WTC11 (cell line): ENCODE measurements around the gene SMC3.

Experiments used
- CBFB ChIP-seq: sonication (generic); formaldehyde crosslinking; IDR thresholded peaks from 2 replicates; pipeline ENCODE4 v1.8.1; 2022; ENCODE audit warnings: mild to moderate bottlenecking, low read depth, missing genetic modification reagents
- CREB1 ChIP-seq: sonication (generic); formaldehyde crosslinking; IDR thresholded peaks from 2 replicates; pipeline ENCODE4 v1.8.0; 2023; ENCODE audit warnings: mild to moderate bottlenecking, missing genetic modification reagents
- JUN ChIP-seq: sonication (generic); formaldehyde crosslinking; IDR thresholded peaks from 2 replicates; pipeline ENCODE4 v1.8.0; 2023; ENCODE audit warnings: mild to moderate bottlenecking, missing genetic modification reagents
- MAX ChIP-seq: sonication (generic); formaldehyde crosslinking; IDR thresholded peaks from 2 replicates; pipeline ENCODE4 v1.8.0; 2022; ENCODE audit warnings: mild to moderate bottlenecking, missing genetic modification reagents
- SP1 ChIP-seq: sonication (generic); formaldehyde crosslinking; conservative IDR thresholded peaks from 2 replicates; pipeline ENCODE4 v1.8.1; 2022; ENCODE audit warnings: missing genetic modification reagents
- TP53 ChIP-seq: sonication (generic); formaldehyde crosslinking; IDR thresholded peaks from 2 replicates; pipeline ENCODE4 v1.8.1; 2023; ENCODE audit warnings: mild to moderate bottlenecking, missing genetic modification reagents
- ZBTB21 ChIP-seq: sonication (generic); formaldehyde crosslinking; IDR thresholded peaks from 2 replicates; pipeline ENCODE4 v1.8.1; 2023; ENCODE audit warnings: mild to moderate bottlenecking, missing genetic modification reagents, borderline replicate concordance
- ZNF138 ChIP-seq: sonication (generic); formaldehyde crosslinking; conservative IDR thresholded peaks from 2 replicates; pipeline ENCODE4 v1.8.1; 2022; ENCODE audit warnings: mild to moderate bottlenecking, moderate library complexity, missing genetic modification reagents
- ZNF263 ChIP-seq: sonication (generic); formaldehyde crosslinking; IDR thresholded peaks from 2 replicates; pipeline ENCODE4 v1.8.1; 2022; ENCODE audit warnings: low read depth, mild to moderate bottlenecking, moderate library complexity, missing genetic modification reagents
- ZNF281 ChIP-seq: sonication (generic); formaldehyde crosslinking; IDR thresholded peaks from 2 replicates; pipeline ENCODE4 v1.8.0; 2023; ENCODE audit warnings: mild to moderate bottlenecking, missing genetic modification reagents
- ZNF423 ChIP-seq: fragments of 250-450 bp; sonication (Bioruptor Pico); IDR thresholded peaks from 2 replicates; pipeline ENCODE4 v2.1.2; 2022; ENCODE audit warnings: mild to moderate bottlenecking, moderate library complexity
- TF ChIP-seq, protein P1 (sequence below): fragments of 200-600 bp; IDR thresholded peaks from 2 replicates; pipeline ENCODE4 v1.8.0; 2022; ENCODE audit warnings: antibody characterized with exemption
- TF ChIP-seq, protein P2 (sequence below): sonication (generic); formaldehyde crosslinking; IDR thresholded peaks from 2 replicates; pipeline ENCODE4 v1.8.1; 2022; ENCODE audit warnings: low read depth, mild to moderate bottlenecking, moderate library complexity, missing genetic modification reagents, borderline replicate concordance

DNA sequence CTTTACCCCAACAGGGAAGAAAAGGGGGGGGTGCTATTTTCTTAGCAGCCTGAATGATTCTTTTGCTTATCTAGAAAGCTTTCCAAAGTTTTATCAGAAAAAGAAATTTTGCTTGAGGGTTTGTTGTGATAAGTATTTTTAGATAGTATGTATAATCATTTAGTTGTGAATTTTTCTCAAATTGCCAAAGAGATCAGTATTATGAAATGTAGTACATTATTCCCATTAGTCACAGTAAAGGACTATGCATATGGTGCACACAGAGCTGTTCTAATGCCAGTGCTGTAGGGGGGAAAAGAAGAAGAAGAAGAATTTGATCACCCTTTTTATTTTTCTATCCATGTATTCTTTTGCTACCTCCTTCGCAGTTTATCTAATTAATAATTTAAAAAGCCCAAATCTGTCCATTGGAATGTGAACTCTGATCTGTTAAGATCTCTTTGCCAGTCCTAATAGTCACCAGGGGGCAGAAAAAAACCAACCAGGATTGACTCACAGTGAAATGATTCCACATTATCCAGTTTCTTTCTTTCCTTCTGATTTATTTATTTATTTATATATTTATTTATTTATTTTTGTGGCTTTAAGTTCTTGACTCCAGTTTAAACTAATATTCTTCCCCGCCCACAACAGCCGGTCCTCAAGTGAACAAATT is 81.3 kb downstream of the SMC3 start:
- TF ChIP-seq MAX (CRISPR knock-in tag) (no peak), CREB1 (CRISPR knock-in tag) (no peak), JUN (CRISPR knock-in tag) (no peak), ZNF263 (CRISPR knock-in tag) (no peak), ZNF138 (CRISPR knock-in tag) (no peak), SP1 (CRISPR knock-in tag) (no peak), ZBTB21 (CRISPR knock-in tag) (no peak), ZNF423 (CRISPR knock-in tag) (no peak), CBFB (no peak), TP53 (CRISPR knock-in tag) (no peak), ZNF281 (CRISPR knock-in tag) (no peak)
- TF ChIP-seq, protein P1, sequence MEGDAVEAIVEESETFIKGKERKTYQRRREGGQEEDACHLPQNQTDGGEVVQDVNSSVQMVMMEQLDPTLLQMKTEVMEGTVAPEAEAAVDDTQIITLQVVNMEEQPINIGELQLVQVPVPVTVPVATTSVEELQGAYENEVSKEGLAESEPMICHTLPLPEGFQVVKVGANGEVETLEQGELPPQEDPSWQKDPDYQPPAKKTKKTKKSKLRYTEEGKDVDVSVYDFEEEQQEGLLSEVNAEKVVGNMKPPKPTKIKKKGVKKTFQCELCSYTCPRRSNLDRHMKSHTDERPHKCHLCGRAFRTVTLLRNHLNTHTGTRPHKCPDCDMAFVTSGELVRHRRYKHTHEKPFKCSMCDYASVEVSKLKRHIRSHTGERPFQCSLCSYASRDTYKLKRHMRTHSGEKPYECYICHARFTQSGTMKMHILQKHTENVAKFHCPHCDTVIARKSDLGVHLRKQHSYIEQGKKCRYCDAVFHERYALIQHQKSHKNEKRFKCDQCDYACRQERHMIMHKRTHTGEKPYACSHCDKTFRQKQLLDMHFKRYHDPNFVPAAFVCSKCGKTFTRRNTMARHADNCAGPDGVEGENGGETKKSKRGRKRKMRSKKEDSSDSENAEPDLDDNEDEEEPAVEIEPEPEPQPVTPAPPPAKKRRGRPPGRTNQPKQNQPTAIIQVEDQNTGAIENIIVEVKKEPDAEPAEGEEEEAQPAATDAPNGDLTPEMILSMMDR = no peak
- TF ChIP-seq, protein P2, sequence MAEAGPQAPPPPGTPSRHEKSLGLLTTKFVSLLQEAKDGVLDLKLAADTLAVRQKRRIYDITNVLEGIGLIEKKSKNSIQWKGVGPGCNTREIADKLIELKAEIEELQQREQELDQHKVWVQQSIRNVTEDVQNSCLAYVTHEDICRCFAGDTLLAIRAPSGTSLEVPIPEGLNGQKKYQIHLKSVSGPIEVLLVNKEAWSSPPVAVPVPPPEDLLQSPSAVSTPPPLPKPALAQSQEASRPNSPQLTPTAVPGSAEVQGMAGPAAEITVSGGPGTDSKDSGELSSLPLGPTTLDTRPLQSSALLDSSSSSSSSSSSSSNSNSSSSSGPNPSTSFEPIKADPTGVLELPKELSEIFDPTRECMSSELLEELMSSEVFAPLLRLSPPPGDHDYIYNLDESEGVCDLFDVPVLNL (CRISPR knock-in tag) = no peak
